Measurements from ENCODE around the gene ATP1B1. TPM values are rescaled to one million over a fixed set of nuclear protein-coding genes. Genes with fewer than 3 reads are reported as not detected.

ATP1B1 gene
- total RNA-seq, 1 experiment from 2014 or later = 118 TPM

DNA sequence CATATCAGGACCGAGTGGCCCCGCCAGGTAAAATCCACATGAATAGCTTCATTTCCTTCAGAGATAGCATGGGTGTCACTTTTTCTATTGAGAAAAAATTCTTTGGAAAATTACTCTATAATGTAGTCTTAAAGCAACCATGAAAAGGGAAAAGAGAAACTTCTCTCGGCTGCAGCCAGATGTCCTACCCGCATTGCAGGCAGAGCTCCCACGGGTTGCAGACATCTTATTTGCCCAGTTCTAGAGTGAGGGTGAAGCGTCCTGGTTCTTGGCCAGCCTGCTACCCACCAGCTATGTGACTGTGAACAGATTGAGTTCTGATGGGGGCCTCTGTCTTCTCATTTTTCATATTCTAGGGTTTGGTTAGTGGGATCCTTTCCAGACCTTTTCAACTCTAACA, 5.0 kb downstream of the ATP1B1 start:
- H3K9me3 ChIP-seq (ENCODE audit: control insufficient read depth, insufficient read depth, low read depth, low read length) = no peaks in the 10 kb centered on the region
- BruUV-seq (replicated peaks) = no TSS peak
- peaks cover 52% of the 10 kb centered on the region for H3K4me1 ChIP-seq (ENCODE audit: control insufficient read depth, insufficient read depth, low read length)
- H3K27ac ChIP-seq (ENCODE audit: low read length) = peak overlapping the region; percentile 96
- ATAC-seq (no peak), DNase-seq (ENCODE audit: low read depth, low spot score) (no peak)
- ChIA-PET CTCF (interaction anchor here (0.6 kb wide), 1 partner anchor 697 kb away, joined by 3 read pairs; no protein-coding TSS in a partner anchor), POLR2A (interaction anchor here (0.6 kb wide), 2 partner anchors 256 kb away, joined by 3 read pairs; partner anchors contain the start of gene NME7)
- H3K4me3 ChIP-seq (ENCODE audit: low read depth in 2 of 2, low read length in 2 of 2) = peak overlapping the region in 1 of 2 experiments; percentile 97; a peak in 2 of 4 replicates
- peaks cover 7% of the 10 kb centered on the region for H3K36me3 ChIP-seq (ENCODE audit: control insufficient read depth, insufficient read depth, low read length)
- in situ Hi-C loops (cut with HindIII; ENCODE audit: low pct_unique_long_range_greater_than_20kb, low sequenced_read_pairs) (no loop called here), intact Hi-C loops (cut with micrococcal nuclease; ENCODE audit: unreplicated experiment) (no loop called here)
- no peaks in the 10 kb centered on the region for H3K27me3 ChIP-seq (ENCODE audit: control insufficient read depth, insufficient read depth, low read length)
- TF ChIP-seq SIN3A (IDR thresholded peaks at IDR 0.05; ENCODE audit: borderline replicate concordance, insufficient read depth, low read depth, low read length) (no peak), POLR2AphosphoS5 (IDR thresholded peaks at IDR 0.05; ENCODE audit: low read depth, low read length) (no peak), TCF7L2 (IDR thresholded peaks at IDR 0.05; ENCODE audit: low read depth, low read length) (no peak)
- TF ChIP-seq, protein P1, sequence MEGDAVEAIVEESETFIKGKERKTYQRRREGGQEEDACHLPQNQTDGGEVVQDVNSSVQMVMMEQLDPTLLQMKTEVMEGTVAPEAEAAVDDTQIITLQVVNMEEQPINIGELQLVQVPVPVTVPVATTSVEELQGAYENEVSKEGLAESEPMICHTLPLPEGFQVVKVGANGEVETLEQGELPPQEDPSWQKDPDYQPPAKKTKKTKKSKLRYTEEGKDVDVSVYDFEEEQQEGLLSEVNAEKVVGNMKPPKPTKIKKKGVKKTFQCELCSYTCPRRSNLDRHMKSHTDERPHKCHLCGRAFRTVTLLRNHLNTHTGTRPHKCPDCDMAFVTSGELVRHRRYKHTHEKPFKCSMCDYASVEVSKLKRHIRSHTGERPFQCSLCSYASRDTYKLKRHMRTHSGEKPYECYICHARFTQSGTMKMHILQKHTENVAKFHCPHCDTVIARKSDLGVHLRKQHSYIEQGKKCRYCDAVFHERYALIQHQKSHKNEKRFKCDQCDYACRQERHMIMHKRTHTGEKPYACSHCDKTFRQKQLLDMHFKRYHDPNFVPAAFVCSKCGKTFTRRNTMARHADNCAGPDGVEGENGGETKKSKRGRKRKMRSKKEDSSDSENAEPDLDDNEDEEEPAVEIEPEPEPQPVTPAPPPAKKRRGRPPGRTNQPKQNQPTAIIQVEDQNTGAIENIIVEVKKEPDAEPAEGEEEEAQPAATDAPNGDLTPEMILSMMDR (IDR thresholded peaks at IDR 0.05) = no peak
- TF ChIP-seq, protein P2, sequence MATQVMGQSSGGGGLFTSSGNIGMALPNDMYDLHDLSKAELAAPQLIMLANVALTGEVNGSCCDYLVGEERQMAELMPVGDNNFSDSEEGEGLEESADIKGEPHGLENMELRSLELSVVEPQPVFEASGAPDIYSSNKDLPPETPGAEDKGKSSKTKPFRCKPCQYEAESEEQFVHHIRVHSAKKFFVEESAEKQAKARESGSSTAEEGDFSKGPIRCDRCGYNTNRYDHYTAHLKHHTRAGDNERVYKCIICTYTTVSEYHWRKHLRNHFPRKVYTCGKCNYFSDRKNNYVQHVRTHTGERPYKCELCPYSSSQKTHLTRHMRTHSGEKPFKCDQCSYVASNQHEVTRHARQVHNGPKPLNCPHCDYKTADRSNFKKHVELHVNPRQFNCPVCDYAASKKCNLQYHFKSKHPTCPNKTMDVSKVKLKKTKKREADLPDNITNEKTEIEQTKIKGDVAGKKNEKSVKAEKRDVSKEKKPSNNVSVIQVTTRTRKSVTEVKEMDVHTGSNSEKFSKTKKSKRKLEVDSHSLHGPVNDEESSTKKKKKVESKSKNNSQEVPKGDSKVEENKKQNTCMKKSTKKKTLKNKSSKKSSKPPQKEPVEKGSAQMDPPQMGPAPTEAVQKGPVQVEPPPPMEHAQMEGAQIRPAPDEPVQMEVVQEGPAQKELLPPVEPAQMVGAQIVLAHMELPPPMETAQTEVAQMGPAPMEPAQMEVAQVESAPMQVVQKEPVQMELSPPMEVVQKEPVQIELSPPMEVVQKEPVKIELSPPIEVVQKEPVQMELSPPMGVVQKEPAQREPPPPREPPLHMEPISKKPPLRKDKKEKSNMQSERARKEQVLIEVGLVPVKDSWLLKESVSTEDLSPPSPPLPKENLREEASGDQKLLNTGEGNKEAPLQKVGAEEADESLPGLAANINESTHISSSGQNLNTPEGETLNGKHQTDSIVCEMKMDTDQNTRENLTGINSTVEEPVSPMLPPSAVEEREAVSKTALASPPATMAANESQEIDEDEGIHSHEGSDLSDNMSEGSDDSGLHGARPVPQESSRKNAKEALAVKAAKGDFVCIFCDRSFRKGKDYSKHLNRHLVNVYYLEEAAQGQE (IDR thresholded peaks at IDR 0.05; ENCODE audit: insufficient read depth in 1 of 2, low read depth in 2 of 2, low read length in 1 of 2) = no peak

DNA sequence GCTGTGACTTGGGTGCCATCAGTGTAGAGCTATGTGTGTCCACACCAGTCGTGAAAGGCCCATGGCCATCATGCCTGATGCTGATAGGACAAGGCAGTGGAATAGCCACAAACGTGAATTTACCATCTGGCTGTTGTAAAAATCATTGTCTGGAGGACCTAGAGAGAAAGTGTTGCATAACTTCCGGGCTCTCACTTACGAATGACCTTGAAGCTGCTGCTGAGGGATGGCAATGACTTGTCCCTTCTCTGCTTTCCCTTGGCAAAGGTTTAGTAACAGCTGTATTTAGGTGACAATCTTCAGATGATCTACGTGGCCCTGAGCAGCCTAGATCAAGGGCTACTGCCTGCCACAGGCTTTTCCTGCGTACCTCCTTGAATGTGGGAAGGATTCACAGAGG, 5.8 kb downstream of the ATP1B1 start:
- TF ChIP-seq, protein P1 (IDR thresholded peaks at IDR 0.05) = no peak
- Histone ChIP-seq H3K27ac (ENCODE audit: low read length) (peak overlapping the region; percentile 96), H3K9me3 (ENCODE audit: control insufficient read depth, insufficient read depth, low read depth, low read length) (no peaks in the 10 kb centered on the region), H3K27me3 (ENCODE audit: control insufficient read depth, insufficient read depth, low read length) (no peaks in the 10 kb centered on the region), H3K4me3 (ENCODE audit: low read depth in 2 of 2, low read length in 2 of 2) (no peak overlapping the region), H3K4me1 (ENCODE audit: control insufficient read depth, insufficient read depth, low read length) (peaks cover 52% of the 10 kb centered on the region), H3K36me3 (ENCODE audit: control insufficient read depth, insufficient read depth, low read length) (peaks cover 7% of the 10 kb centered on the region)
- ChIA-PET CTCF (no interaction called here), POLR2A (interaction anchor here (0.6 to 0.9 kb wide), 2 partner anchors 14 to 255 kb away, joined by 3 to 7 read pairs; partner anchors contain the start of gene NME7)
- intact Hi-C loops (cut with micrococcal nuclease; ENCODE audit: unreplicated experiment) (no loop called here), in situ Hi-C loops (cut with HindIII; ENCODE audit: low pct_unique_long_range_greater_than_20kb, low sequenced_read_pairs) (no loop called here)
- DNase-seq (ENCODE audit: low read depth, low spot score) = no peak
- ATAC-seq = no peak
- TSS peak; percentile 11 for BruUV-seq (replicated peaks)
